Spleen (tissue), 7 donors: Measurements from ENCODE around the gene MMEL1.

Experiments used
- CTCF ChIP-seq, 11 experiments: fragments of 200-600 bp in 7 of 11; fragments of 450-650 bp in 4 of 11; sonication (generic) in 4 of 11; IDR thresholded peaks in 8 of 11; conservative IDR thresholded peaks in 3 of 11; 1 replicate in 7 of 11; 2 replicates in 4 of 11; pipeline versions ENCODE4 v1.4.0 to v1.8.0; 2016 to 2021; ENCODE audit warnings: antibody characterized with exemption in 11 of 11, inconsistent platforms in 4 of 11, mild to moderate bottlenecking in 1 of 11
- POLR2A ChIP-seq, 3 donors: fragments of 450-650 bp; IDR thresholded peaks; one replicate each; pipeline ENCODE4 v1.5.1; 2017; ENCODE audit warnings: antibody characterized with exemption in 3 of 3, mild to moderate bottlenecking in 1 of 3
- donor health status: DM: no; HTN: no; CAD: no; lungs with moderate emphysema.
- donor health status: DM: no; HTN: no; CAD: no.
- donor health status: DM: no; HTN: no; CAD: no.

- TF ChIP-seq CTCF (IDR thresholded peaks at IDR 0.05 in 8 of 11, conservative IDR thresholded peaks at IDR 0.05 in 3 of 11) (no peak), POLR2A (IDR thresholded peaks at IDR 0.05) (no peak)
Observed at GRCh38 chr1:2575801-2576663, 56.8 kb downstream of the MMEL1 start.
